ENCODE results near the gene CEP131.

The CEP131 gene

GRCh38 chr17:81222906-81223761, at the start of gene CEP131:
TSS of gene CEP131 (minus strand) at chr17:81222965. CDS start at chr17:81220056, 2,909 bp downstream.
- CTCF ChIA-PET: interaction anchor here (0.5 kb wide), 2 partner anchors 335 to 417 kb away, joined by 3 to 4 read pairs; no protein-coding TSS in a partner anchor

GRCh38 chr17:81271226-81271625, 48.5 kb upstream of the CEP131 start:
- peak overlapping the region; percentile 33 for H3K27ac ChIP-seq
- no peak for DNase-seq (ENCODE audit: low spot score)
- TF ChIP-seq, protein P1, sequence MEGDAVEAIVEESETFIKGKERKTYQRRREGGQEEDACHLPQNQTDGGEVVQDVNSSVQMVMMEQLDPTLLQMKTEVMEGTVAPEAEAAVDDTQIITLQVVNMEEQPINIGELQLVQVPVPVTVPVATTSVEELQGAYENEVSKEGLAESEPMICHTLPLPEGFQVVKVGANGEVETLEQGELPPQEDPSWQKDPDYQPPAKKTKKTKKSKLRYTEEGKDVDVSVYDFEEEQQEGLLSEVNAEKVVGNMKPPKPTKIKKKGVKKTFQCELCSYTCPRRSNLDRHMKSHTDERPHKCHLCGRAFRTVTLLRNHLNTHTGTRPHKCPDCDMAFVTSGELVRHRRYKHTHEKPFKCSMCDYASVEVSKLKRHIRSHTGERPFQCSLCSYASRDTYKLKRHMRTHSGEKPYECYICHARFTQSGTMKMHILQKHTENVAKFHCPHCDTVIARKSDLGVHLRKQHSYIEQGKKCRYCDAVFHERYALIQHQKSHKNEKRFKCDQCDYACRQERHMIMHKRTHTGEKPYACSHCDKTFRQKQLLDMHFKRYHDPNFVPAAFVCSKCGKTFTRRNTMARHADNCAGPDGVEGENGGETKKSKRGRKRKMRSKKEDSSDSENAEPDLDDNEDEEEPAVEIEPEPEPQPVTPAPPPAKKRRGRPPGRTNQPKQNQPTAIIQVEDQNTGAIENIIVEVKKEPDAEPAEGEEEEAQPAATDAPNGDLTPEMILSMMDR (conservative IDR thresholded peaks at IDR 0.05; ENCODE audit: low read depth): no peak
- ChIA-PET CTCF (interaction anchor here (0.6 kb wide), 1 partner anchor 75 kb away, joined by 3 read pairs; no protein-coding TSS in a partner anchor), POLR2A (ENCODE audit: low non-redundant PET) (no interaction called here)

More at GRCh38 chr17:81222906-81223761, at the start of gene CEP131:
- POLR2A ChIA-PET (ENCODE audit: low non-redundant PET): interaction anchor here (0.6 to 1.4 kb wide), 6 partner anchors 16 to 810 kb away, joined by 3 to 8 read pairs (median 3); partner anchors contain the start of genes NDUFAF8 and TEPSIN
- TF ChIP-seq, protein P1 (conservative IDR thresholded peaks at IDR 0.05; ENCODE audit: low read depth): no peak
- peak; percentile 99 for DNase-seq (ENCODE audit: low spot score)
- peak within 1 kb of the TSS; percentile 67 for H3K27ac ChIP-seq

- TF ChIP-seq, protein P1 (conservative IDR thresholded peaks at IDR 0.05; ENCODE audit: low read depth): no peak
- POLR2A ChIA-PET (ENCODE audit: low non-redundant PET): no interaction called here
- DNase-seq (ENCODE audit: low spot score): no peak
- CTCF ChIA-PET: no interaction called here
- peak overlapping the region; percentile 33 for H3K27ac ChIP-seq
These were observed 47.5 kb upstream of the CEP131 start for GRCh38 chr17:81270279-81270678.

DNA sequence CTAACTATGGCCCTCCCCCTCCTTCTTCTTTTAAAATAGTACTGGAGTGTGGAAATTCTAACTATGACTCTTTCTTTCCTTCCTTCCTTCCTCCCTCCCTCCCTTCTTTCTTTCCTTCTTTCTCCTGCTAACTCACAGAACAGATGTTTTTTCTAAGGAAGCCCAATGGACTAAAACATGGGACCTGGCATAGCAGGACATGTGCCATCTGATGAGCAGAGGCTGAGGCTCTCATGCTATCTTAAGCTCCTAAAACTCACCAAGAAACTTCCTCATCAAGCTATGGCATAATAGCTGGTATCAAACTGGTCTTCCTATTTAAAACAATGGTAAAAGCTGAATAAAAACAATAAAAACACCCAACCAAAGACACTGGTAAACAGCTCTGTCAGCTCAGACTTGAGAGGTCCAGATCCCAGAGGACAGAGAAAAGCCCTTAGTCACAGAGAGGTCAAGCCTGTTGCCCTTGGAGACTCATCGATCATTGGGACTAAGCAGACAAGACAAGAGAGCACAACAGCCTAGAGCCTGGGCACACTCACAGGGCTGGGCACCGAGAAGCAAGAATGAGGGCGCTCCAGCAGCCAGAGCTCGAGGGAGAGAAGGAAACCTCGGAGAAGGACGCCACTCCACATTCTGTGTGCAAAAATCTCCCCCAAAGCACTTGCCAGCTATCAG, 44.8 kb upstream of the CEP131 start:
- ChIA-PET CTCF (no interaction called here), POLR2A (ENCODE audit: low non-redundant PET) (no interaction called here)
- no peak overlapping the region for H3K27ac ChIP-seq
- TF ChIP-seq, protein P1 (conservative IDR thresholded peaks at IDR 0.05; ENCODE audit: low read depth): no peak
- DNase-seq (ENCODE audit: low spot score): no peak

DNA sequence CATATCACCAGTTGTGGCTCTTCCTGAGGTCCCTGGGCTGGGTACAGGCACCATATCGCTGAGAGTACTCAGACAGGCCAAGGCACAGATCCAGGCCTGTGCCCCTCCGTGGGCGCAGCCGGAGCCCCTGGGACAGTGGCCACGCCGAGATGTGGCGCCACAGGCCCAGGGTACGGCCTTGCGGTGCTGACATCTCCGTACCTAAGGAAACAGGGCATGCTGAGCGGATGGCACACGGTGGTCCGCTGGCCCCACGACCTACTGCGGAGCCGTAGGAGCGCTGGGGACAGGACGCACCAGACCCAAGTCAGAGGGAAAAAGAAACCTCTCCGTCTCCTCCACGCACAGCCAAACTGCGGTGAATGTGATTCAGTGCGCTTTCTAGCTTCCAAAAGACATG, 42.8 kb upstream of the CEP131 start:
- H3K27ac ChIP-seq: no peak overlapping the region
- CTCF ChIA-PET: interaction anchor here (0.6 kb wide), 1 partner anchor 13 kb away, joined by 3 read pairs; no protein-coding TSS in a partner anchor
- TF ChIP-seq, protein P1 (conservative IDR thresholded peaks at IDR 0.05; ENCODE audit: low read depth): no peak
- no peak for DNase-seq (ENCODE audit: low spot score)
- POLR2A ChIA-PET (ENCODE audit: low non-redundant PET): no interaction called here

DNA sequence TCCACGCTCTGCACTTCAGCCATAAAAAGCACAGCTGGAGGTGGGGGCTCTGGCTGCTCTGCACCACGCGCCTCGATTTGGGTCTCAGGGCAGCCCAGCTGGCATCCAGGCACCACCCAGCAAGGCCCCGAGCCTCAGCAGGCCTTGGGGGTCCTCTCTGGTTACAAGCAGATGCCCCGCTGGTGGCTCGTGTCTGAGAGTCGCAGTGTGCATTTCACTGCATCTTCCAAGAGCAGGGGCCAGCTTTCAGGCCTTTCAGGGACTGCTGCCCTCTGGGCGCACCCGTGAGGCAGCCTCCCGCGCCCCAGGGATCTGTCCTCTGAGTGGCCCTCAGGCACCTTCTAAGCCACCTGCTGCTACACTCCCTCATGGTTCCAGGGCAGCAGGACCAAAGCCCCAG, 41.9 kb upstream of the CEP131 start:
- no peak overlapping the region for H3K27ac ChIP-seq
- no peak for DNase-seq (ENCODE audit: low spot score)
- ChIA-PET CTCF (no interaction called here), POLR2A (ENCODE audit: low non-redundant PET) (no interaction called here)
- TF ChIP-seq, protein P1 (conservative IDR thresholded peaks at IDR 0.05; ENCODE audit: low read depth): no peak
